KMS-11 (cell line): ENCODE results near the gene COL6A5.

Experiments used
- H2AFZ ChIP-seq: fragments of 200-600 bp; sonication (generic); 2 replicates; pipeline ENCODE4 v1.6.1; 2016; ENCODE audit warnings: antibody characterized with exemption, mixed run types, low read depth
- H3K27ac ChIP-seq: fragments of 200-600 bp; sonication (generic); 2 replicates; pipeline ENCODE4 v1.6.1; 2016; ENCODE audit warnings: mild to moderate bottlenecking, mixed run types
- H3K27me3 ChIP-seq: fragments of 200-600 bp; sonication (generic); 2 replicates; pipeline ENCODE4 v1.6.1; 2017; ENCODE audit warnings: mild to moderate bottlenecking, low read depth, mixed run types, moderate library complexity; ENCODE audit not compliant: insufficient read depth
- H3K36me3 ChIP-seq: fragments of 200-600 bp; sonication (generic); 2 replicates; pipeline ENCODE4 v1.6.1; 2017; ENCODE audit warnings: mild to moderate bottlenecking, mixed run types; ENCODE audit not compliant: insufficient read depth
- H3K4me1 ChIP-seq: fragments of 200-600 bp; sonication (generic); 2 replicates; pipeline ENCODE4 v1.6.1; 2016; ENCODE audit warnings: mild to moderate bottlenecking, low read depth, mixed run types; ENCODE audit not compliant: poor library complexity, severe bottlenecking
- H3K4me2 ChIP-seq: fragments of 200-600 bp; sonication (generic); 2 replicates; pipeline ENCODE4 v1.7.0; 2016; ENCODE audit warnings: mild to moderate bottlenecking, mixed run types
- H3K4me3 ChIP-seq: fragments of 200-600 bp; sonication (generic); IDR thresholded peaks from 2 replicates; pipeline ENCODE4 v1.6.1; 2017; ENCODE audit warnings: low read depth, low read length, mixed read lengths; ENCODE audit not compliant: insufficient read depth
- H3K79me2 ChIP-seq: fragments of 200-600 bp; sonication (generic); 2 replicates; pipeline ENCODE4 v1.6.1; 2016; ENCODE audit warnings: low read depth, mixed run types; ENCODE audit not compliant: insufficient read depth
- H3K9ac ChIP-seq: fragments of 200-600 bp; sonication (generic); 2 replicates; pipeline ENCODE4 v1.6.1; 2016; ENCODE audit warnings: mild to moderate bottlenecking, mixed run types
- H4K20me1 ChIP-seq: fragments of 200-600 bp; sonication (generic); 2 replicates; pipeline ENCODE4 v1.6.1; 2016; ENCODE audit warnings: mild to moderate bottlenecking, mixed run types; ENCODE audit not compliant: insufficient read depth
- TF ChIP-seq, protein P1 (sequence below): fragments of 200-600 bp; sonication (generic); conservative IDR thresholded peaks from 2 replicates; pipeline ENCODE4 v1.6.1; 2017; ENCODE audit warnings: low read depth, mild to moderate bottlenecking, antibody characterized with exemption, low read length, moderate library complexity, mixed read lengths

Gene COL6A5

DNA sequence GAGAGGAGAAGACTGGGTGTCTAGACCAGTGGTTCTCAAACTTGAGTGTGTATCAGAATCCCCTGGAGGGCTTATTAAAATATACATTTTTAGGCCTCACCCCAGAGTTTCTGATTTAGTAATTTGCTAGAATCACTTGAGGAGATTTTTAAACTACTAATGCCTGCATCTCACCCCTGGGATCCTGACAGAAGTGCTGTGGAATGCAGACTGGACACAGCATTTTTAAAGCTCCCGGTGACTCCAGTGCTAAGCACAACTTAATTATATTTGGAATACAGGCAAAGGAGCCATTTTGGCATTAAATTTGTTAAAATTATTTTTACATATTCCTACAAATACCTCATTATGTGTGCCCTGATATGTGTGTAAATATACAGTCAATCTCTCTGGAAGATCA, 144.8 kb downstream of the COL6A5 start:
- H3K27me3 ChIP-seq: no peaks in the 10 kb centered on the region
- H3K36me3 ChIP-seq: no peaks in the 10 kb centered on the region
- H2AFZ ChIP-seq: no peak overlapping the region
- no peak overlapping the region for H3K9ac ChIP-seq
- TF ChIP-seq, protein P1, sequence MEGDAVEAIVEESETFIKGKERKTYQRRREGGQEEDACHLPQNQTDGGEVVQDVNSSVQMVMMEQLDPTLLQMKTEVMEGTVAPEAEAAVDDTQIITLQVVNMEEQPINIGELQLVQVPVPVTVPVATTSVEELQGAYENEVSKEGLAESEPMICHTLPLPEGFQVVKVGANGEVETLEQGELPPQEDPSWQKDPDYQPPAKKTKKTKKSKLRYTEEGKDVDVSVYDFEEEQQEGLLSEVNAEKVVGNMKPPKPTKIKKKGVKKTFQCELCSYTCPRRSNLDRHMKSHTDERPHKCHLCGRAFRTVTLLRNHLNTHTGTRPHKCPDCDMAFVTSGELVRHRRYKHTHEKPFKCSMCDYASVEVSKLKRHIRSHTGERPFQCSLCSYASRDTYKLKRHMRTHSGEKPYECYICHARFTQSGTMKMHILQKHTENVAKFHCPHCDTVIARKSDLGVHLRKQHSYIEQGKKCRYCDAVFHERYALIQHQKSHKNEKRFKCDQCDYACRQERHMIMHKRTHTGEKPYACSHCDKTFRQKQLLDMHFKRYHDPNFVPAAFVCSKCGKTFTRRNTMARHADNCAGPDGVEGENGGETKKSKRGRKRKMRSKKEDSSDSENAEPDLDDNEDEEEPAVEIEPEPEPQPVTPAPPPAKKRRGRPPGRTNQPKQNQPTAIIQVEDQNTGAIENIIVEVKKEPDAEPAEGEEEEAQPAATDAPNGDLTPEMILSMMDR: no peak
- H3K4me1 ChIP-seq: no peaks in the 10 kb centered on the region
- H4K20me1 ChIP-seq: no peaks in the 10 kb centered on the region
- no peak overlapping the region for H3K4me3 ChIP-seq
- H3K79me2 ChIP-seq: no peaks in the 10 kb centered on the region
- no peak overlapping the region for H3K27ac ChIP-seq
- no peak overlapping the region for H3K4me2 ChIP-seq

DNA sequence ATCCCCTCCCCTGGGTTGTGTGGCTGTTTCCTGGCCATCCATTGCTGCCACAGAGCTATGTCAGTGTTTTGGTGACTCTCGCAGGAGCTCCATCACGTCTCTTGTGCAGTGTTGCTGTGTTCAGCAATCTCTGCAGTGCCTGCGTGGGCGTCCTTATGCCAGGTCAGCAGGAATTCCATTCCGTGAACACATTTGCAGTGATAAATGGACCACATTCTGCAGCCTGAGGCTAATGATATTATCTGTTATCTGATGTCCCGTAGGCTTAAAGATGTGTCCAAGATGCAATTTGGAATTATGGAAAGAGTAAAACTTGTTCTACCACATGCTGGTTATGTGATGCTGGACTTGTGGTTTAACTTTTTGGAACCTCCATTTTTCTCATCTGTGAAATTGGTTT, 146.0 kb downstream of the COL6A5 start:
- Histone ChIP-seq H2AFZ (no peak overlapping the region), H3K4me3 (no peak overlapping the region), H3K36me3 (no peaks in the 10 kb centered on the region), H3K4me2 (no peak overlapping the region), H3K9ac (no peak overlapping the region), H3K27ac (no peak overlapping the region), H4K20me1 (no peaks in the 10 kb centered on the region), H3K27me3 (no peaks in the 10 kb centered on the region), H3K4me1 (no peaks in the 10 kb centered on the region), H3K79me2 (no peaks in the 10 kb centered on the region)
- TF ChIP-seq, protein P1: no peak

DNA sequence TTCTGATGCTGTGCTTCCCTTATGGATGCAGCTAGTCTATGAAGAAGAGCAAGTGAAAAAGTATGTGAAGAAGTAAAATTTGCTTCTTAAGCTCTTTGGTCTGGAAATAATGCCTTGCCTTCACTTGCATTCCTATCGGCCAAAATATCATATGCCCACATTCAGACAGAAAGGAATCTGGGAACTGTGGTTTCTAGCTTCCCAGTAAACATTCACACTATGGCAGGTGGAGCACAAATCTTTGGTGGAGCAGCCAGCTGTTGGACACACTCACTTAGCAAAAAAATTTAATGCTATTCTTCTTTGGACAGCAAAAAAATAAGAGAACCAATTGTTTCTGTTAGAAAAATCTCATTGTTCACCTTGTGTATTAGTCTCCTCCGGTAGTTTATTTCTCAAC, 159.2 kb downstream of the COL6A5 start:
- TF ChIP-seq, protein P1: no peak
- no peaks in the 10 kb centered on the region for H4K20me1 ChIP-seq
- no peak overlapping the region for H3K4me3 ChIP-seq
- H3K4me1 ChIP-seq: no peaks in the 10 kb centered on the region
- H3K79me2 ChIP-seq: no peaks in the 10 kb centered on the region
- no peak overlapping the region for H3K9ac ChIP-seq
- no peak overlapping the region for H3K27ac ChIP-seq
- H3K4me2 ChIP-seq: no peak overlapping the region
- no peaks in the 10 kb centered on the region for H3K36me3 ChIP-seq
- H3K27me3 ChIP-seq: no peaks in the 10 kb centered on the region
- H2AFZ ChIP-seq: no peak overlapping the region

DNA sequence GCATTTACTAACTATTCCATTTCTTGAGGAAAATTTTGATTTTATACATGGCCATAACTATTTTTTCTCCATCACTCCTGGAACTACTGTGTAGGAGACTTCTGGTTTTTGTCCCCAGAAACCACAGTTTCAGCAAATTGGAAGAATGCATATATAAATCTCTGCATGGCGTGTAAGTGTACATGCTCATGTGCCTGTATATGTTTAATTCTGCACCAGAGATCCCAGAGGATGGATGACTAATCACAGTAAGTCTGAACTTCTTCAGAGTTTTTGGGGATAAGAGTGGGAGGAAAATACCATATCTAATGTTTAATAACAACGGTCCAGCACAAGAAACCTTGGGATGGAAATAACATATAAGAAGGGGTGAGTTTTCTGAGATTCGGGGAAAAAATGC, 160.6 kb downstream of the COL6A5 start:
- Histone ChIP-seq H3K27me3 (no peaks in the 10 kb centered on the region), H3K36me3 (no peaks in the 10 kb centered on the region), H3K4me1 (no peaks in the 10 kb centered on the region), H2AFZ (no peak overlapping the region), H3K79me2 (no peaks in the 10 kb centered on the region), H3K9ac (no peak overlapping the region), H3K27ac (no peak overlapping the region), H3K4me3 (no peak overlapping the region), H4K20me1 (no peaks in the 10 kb centered on the region), H3K4me2 (no peak overlapping the region)
- TF ChIP-seq, protein P1: no peak
